GM13976 (cell line): ENCODE measurements around the gene OCA2.
"Not testable (repeated sequence)": the region's sequence is repeated elsewhere in the genome, so short reads cannot be mapped to it uniquely, and the experiment has no call there.

Experiments used
- DNase-seq: peaks from one replicate; pipeline ENCODE4 v3.0.0; 2012; ENCODE audit warnings: low spot score
- in situ Hi-C: fragments of 300-500 bp; cut with MboI; formaldehyde crosslinking; loops from one replicate; pipeline ENCODE4 v1.12.0; 2022; ENCODE audit warnings: low sequenced_read_pairs, mixed read lengths, inconsistent platforms; ENCODE audit not compliant: unreplicated experiment
- TF ChIP-seq, protein P1 (sequence below): IDR thresholded peaks from 2 replicates; pipeline ENCODE4 v1.5.1; 2012; ENCODE audit warnings: borderline replicate concordance, mild to moderate bottlenecking; ENCODE audit not compliant: insufficient read depth; ENCODE audit errors: extremely low read depth, missing control alignments, control extremely low read depth

The OCA2 gene

DNA sequence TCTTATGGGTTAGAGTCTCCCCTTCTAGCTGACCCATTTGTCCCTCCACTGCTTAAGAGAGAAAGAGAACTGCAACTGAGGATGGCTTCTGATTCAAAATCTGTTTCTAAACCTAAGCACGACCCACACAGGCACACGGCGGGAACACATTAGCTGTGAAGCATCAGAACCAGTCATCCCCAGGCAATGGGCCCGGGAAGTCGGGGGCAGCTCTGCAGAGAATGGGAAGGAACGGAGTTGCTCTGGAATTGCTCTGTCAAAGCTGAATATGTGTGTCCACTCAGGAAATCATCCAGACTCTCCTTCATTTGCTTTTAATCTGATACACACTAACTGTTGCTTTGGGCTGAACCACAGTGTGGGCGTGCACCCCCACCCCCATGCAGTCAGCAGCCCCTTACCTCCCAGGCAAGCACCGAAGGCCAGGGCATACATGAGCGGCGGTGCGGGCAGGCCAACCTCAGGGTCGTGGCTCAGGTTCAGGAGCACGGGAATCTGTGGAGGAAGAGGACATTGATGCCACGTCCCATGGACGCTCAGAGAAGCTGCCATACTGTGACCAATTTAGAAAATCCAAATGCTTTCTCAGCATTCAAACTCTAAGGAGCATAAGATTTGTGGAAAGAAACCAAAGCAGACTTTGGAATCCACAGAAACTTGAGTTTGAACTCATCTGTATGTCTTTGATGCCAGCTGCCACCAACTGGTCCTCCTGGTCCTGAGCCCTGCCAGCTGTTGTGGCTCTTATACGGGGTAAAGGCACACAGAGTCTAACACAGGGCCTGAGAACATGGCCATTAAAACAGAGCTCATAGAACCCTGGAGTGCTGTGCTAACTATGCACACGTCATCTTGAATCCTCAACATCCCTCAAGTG is 247.9 kb downstream of the OCA2 start:
- in situ Hi-C loops = no loop called here
- TF ChIP-seq, protein P1, sequence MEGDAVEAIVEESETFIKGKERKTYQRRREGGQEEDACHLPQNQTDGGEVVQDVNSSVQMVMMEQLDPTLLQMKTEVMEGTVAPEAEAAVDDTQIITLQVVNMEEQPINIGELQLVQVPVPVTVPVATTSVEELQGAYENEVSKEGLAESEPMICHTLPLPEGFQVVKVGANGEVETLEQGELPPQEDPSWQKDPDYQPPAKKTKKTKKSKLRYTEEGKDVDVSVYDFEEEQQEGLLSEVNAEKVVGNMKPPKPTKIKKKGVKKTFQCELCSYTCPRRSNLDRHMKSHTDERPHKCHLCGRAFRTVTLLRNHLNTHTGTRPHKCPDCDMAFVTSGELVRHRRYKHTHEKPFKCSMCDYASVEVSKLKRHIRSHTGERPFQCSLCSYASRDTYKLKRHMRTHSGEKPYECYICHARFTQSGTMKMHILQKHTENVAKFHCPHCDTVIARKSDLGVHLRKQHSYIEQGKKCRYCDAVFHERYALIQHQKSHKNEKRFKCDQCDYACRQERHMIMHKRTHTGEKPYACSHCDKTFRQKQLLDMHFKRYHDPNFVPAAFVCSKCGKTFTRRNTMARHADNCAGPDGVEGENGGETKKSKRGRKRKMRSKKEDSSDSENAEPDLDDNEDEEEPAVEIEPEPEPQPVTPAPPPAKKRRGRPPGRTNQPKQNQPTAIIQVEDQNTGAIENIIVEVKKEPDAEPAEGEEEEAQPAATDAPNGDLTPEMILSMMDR = no peak

DNA sequence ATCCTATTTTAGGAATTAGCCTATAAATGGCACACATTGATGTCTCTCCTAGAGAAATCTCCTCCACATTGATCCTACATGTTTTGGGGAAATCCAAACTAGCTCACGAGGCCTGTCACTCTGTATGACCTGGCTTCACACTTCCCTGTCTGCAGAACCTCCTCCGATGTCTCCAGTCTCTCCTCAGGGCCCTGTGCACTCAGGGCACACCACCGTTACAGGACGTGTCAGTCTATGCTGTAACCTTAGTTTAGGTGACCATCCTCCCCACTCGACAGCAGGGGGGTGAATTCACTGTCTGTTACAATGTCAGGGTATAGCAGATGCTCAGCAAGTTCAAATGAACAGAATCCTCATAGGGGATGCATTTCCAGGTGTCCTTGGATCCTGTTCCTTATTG is 249.1 kb downstream of the OCA2 start:
- TF ChIP-seq, protein P1 = no peak
- no peak for DNase-seq
- in situ Hi-C loops = no loop called here

More for the DNA sequence above, 247.9 kb downstream of the OCA2 start:
- DNase-seq = no peak

DNA sequence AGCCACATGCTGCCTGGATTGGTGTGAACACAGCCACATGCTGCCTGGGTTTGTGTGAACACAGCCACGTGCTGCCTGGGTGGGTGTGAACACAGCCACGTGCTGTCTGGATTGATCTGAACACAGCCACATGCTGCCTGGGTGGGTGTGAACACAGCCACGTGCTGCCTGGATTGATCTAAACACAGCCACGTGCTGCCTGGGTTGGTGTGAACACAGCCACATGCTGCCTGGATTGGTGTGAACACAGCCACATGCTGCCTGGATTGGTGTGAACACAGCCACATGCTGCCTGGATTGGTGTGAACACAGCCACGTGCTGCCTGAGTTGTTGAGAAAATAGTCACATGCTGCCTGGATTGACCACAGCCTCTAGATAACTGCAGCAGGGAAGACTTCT is 250.2 kb downstream of the OCA2 start:
- DNase-seq, in situ Hi-C loops: not testable (repeated sequence)

DNA sequence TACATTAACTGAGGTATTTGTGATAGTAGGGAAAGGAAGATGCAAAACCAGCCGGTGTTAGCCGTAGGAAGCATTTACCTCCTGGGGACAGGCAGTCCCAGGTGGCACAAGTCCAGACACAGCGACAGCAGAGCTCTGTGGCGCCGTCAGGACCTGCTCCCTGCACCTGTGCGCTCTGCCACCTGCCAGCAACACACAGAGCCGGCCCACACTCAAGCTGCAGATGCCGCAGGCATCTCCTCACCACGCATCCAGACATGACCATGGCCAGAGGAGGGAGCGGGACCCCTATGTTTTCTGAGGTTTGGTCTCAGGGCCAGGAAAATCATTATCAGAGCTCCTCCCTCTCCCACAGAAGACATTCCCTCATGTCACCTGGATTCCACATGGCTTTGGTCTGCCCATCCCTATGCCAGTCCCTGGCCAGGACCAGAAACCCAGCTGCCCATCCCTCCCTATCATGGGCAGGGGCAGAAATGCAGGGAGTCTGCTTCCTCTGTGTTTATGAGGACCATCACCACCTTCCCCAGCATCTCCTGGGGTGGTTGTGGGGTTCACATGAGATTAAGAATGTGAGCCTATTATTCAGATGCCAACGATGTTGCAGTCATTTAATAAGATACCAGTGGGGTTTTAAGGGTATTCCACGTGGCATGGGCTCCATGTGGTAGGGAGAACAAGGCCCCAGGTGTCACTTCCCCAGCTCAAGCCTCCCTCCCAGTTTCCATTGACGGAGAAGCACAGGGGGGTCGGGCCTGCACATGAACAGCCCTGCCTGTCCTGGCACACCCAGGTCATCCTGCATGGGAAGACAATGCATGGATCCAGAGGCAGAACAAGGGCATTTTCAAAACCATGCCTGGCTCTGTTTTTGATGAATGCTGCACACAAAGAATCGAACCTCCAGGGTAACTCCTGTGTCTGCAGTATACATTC is 251.1 kb downstream of the OCA2 start:
- TF ChIP-seq, protein P1 = no peak
- DNase-seq = no peak
- in situ Hi-C loops = no loop called here

DNA sequence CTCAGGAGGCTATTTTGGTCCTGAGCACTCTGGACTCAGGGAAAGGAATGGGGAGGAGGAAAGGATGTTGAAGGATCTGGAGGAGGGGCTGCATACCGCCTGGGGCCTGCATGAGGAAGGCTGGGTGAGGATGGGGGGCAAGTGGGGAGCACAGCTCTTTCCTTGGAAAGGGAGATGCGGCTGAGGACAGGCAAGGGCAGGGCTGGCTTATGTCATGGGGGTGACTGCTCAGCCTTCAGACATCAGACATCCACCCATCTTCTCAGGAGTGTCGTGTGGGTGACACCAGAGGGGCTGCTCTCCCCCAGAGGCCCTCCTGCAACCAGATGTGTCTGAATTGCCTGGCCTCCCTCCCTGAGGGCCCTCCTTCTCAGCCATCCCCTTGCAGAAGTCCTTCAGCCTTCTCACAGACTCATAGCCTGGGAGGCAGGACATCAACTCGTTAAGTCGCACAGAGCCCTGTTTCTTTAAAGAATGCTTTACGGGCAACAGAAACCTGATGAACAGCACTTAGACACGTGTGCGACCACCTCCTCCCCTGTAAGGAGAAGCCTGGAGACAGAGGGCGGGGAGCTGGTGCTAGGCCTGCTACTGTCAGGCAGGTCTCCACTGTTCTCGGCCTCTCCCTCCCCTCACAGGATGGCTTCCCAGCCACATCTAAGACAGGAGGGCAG is 252.3 kb downstream of the OCA2 start:
- in situ Hi-C loops = no loop called here
- DNase-seq = peak; percentile 5

DNA sequence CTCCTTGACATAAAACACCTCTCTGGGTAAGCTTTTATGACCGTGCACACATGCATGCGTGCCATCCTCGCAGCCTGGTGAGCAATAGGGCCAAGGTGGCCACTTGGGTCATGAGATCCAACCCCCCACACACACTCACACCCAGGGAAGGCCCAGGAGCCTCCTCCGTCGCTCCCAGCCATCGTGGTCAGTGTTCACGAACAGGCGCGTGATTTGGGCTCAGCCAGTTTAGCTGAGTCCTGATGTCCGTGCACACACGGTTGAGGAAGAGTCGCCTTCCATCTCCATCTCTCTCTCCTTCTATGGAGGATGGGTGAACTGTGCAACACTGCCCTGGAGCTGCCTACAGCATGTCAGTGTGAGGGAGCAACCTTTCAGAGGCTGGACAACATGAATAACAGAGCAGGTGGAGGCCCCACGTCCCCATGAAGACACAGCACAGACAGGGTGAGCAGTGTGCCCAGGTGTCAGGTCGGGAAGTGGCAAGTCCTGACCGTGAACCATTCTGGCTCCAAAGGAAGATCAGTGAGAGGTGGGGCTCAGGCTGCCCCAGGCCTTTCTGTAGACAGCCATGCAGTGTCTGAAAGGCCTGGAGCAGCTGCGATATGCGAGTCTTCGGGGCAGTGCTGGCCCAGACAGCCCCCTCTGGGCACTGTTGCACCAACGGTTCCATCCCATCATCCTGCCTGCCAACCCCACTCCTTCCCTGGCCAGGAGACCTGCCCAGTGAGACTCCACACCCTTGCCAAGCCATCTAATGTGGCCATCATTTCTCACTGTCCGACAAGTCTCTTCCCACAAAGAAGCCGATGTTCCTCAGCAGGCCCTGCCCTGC is 253.4 kb downstream of the OCA2 start:
- DNase-seq = peak; percentile 7
- TF ChIP-seq, protein P1 = no peak
- in situ Hi-C loops = no loop called here

More for the DNA sequence above, 252.3 kb downstream of the OCA2 start:
- TF ChIP-seq, protein P1 = no peak
